ENCODE results near the gene KANSL1L. TPM values are rescaled to one million over a fixed set of nuclear protein-coding genes. Genes with fewer than 3 reads are reported as not detected.

Gene KANSL1L
- total and polyA plus RNA-seq, 10 of the 15 experiments (the other 5 are each of a cell fraction or from before 2014, with no cell fraction given): 1.2 to 9.5 (median 3.7) TPM

DNA sequence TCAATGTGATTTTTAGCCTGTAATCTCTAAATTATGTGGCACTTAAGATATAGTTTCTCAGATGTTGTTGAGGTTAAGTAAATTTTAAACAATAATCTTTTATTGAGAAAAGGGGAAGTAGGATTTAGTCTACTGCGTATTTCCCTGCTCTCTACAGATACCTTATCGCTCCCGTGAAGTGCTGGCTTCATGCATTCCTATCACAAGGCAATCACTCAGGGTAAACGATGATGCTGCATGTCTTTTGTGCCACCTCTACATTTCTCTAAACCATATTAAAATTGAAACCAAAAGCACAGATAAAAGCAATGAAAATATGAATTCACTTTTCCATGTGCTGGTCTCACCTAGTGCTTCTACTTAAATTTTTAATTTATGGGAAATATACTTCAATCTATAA lies 183.2 kb downstream of the KANSL1L start:
- FAIRE-seq (no peak), ATAC-seq (peak; percentile 73), DNase-seq (ENCODE audit: low read depth, low spot score) (no peak)
- BruUV-seq (replicated peaks): no TSS peak
- SMC1A ChIA-PET (ENCODE audit: uncharacterized antibody, unreplicated experiment): interaction anchor here (0.6 to 1.8 kb wide), 2 partner anchors 10 to 202 kb away, joined by 3 to 4 read pairs; no protein-coding TSS in a partner anchor
- Histone ChIP-seq H3K4me2 (ENCODE audit: control insufficient read depth, insufficient read depth) (no peak overlapping the region), H3K4me1 (ENCODE audit: control insufficient read depth, insufficient read depth, low read length) (no peaks in the 10 kb centered on the region), H3K9me3 (replicated peaks; ENCODE audit: control insufficient read depth, insufficient read depth, low read length) (no peaks in the 10 kb centered on the region), H3K27ac (ENCODE audit: control insufficient read depth, insufficient read depth) (no peak overlapping the region), H3K79me2 (ENCODE audit: control insufficient read depth, insufficient read depth, low read length) (no peaks in the 10 kb centered on the region), H2AFZ (ENCODE audit: control insufficient read depth, low read depth, low read length) (no peak overlapping the region), H3K36me3 (ENCODE audit: control insufficient read depth in 2 of 2, insufficient read depth in 2 of 2, low read length in 1 of 2) (no peaks in the 10 kb centered on the region), H4K20me1 (ENCODE audit: control insufficient read depth, insufficient read depth) (no peaks in the 10 kb centered on the region), H3K27me3 (replicated peaks in 1 of 2; ENCODE audit: control insufficient read depth in 2 of 2, insufficient read depth in 2 of 2, low read length in 1 of 2) (no peaks in the 10 kb centered on the region; a peak in 2 of 4 replicates), H3K9ac (ENCODE audit: control insufficient read depth, insufficient read depth, low read length) (no peak overlapping the region), H3K4me3 (no peak overlapping the region)
- RAD21 ChIA-PET (ENCODE audit: unreplicated experiment): no interaction called here
- CTCF ChIA-PET: interaction anchor here (1.0 kb wide), 1 partner anchor 184 kb away, joined by 3 read pairs; no protein-coding TSS in a partner anchor
- TF ChIP-seq MEF2B (IDR thresholded peaks at IDR 0.05; ENCODE audit: partially characterized antibody, poor library complexity, severe bottlenecking): no peak
- TF ChIP-seq, protein P1, sequence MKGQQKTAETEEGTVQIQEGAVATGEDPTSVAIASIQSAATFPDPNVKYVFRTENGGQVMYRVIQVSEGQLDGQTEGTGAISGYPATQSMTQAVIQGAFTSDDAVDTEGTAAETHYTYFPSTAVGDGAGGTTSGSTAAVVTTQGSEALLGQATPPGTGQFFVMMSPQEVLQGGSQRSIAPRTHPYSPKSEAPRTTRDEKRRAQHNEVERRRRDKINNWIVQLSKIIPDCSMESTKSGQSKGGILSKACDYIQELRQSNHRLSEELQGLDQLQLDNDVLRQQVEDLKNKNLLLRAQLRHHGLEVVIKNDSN (IDR thresholded peaks at IDR 0.05; ENCODE audit: borderline replicate concordance, extremely low read length, insufficient read depth, low read depth, low read length): no peak
- TF ChIP-seq MTA2 (IDR thresholded peaks at IDR 0.05; ENCODE audit: low read depth): peak; percentile 32; the same call in 1 of the 2 replicates
- TF ChIP-seq SPI1 (IDR thresholded peaks at IDR 0.05; ENCODE audit: borderline replicate concordance, insufficient read depth, low read depth, low read length): peak; percentile 61; the same call in 1 of the 2 replicates
- TF ChIP-seq, protein P2, sequence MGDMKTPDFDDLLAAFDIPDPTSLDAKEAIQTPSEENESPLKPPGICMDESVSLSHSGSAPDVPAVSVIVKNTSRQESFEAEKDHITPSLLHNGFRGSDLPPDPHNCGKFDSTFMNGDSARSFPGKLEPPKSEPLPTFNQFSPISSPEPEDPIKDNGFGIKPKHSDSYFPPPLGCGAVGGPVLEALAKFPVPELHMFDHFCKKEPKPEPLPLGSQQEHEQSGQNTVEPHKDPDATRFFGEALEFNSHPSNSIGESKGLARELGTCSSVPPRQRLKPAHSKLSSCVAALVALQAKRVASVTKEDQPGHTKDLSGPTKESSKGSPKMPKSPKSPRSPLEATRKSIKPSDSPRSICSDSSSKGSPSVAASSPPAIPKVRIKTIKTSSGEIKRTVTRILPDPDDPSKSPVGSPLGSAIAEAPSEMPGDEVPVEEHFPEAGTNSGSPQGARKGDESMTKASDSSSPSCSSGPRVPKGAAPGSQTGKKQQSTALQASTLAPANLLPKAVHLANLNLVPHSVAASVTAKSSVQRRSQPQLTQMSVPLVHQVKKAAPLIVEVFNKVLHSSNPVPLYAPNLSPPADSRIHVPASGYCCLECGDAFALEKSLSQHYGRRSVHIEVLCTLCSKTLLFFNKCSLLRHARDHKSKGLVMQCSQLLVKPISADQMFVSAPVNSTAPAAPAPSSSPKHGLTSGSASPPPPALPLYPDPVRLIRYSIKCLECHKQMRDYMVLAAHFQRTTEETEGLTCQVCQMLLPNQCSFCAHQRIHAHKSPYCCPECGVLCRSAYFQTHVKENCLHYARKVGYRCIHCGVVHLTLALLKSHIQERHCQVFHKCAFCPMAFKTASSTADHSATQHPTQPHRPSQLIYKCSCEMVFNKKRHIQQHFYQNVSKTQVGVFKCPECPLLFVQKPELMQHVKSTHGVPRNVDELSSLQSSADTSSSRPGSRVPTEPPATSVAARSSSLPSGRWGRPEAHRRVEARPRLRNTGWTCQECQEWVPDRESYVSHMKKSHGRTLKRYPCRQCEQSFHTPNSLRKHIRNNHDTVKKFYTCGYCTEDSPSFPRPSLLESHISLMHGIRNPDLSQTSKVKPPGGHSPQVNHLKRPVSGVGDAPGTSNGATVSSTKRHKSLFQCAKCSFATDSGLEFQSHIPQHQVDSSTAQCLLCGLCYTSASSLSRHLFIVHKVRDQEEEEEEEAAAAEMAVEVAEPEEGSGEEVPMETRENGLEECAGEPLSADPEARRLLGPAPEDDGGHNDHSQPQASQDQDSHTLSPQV (IDR thresholded peaks at IDR 0.05): no peak
- intact Hi-C loops (cut with micrococcal nuclease; ENCODE audit: unreplicated experiment) (no loop called here), in situ Hi-C loops (cut with MboI) (no loop called here)
- 7% methylated on average over 4 of the region's 4 CpGs for WGBS (ENCODE audit: insufficient coverage, insufficient replicate concordance, low lambda C conversion rate, missing lambda C conversion rate)
- POLR2A ChIA-PET: no interaction called here
